BJ (cell line): ENCODE measurements around the gene MRPL2. TPM values are rescaled to one million over a fixed set of nuclear protein-coding genes. Genes with fewer than 3 reads are reported as not detected.

ENCODE experiments used
- CTCF ChIA-PET: fragments of 350-600 bp; formaldehyde crosslinking; extraction: SDS; loops from one replicate; lab custom pipeline; 2021; ENCODE audit warnings: antibody characterized with exemption, inconsistent platforms; lab: Yijun Ruan, JAX
- POLR2A ChIA-PET: fragments of 300-600 bp; sonication (Branson Sonifier 250); formaldehyde crosslinking; extraction: SDS; loops from one replicate; lab custom pipeline; 2021; ENCODE audit warnings: antibody characterized with exemption; lab: Charles Lee
- DNase-seq: peaks from one replicate; pipeline ENCODE4 v3.0.0-alpha.2; 2011; ENCODE audit warnings: low read depth
- H3K27me3 ChIP-seq: 2 replicates; pipeline ENCODE4 v1.6.0; 2011; ENCODE audit warnings: low read length; ENCODE audit not compliant: control insufficient read depth, insufficient read depth
- H3K36me3 ChIP-seq: 2 replicates; pipeline ENCODE4 v1.5.1; 2011; ENCODE audit warnings: low read length; ENCODE audit not compliant: control insufficient read depth, insufficient read depth
- H3K4me3 ChIP-seq: 2 replicates; pipeline ENCODE4 v1.5.1; 2011; ENCODE audit warnings: low read depth, mild to moderate bottlenecking, control low read depth, low read length
- CTCF ChIP-seq: IDR thresholded peaks from 2 replicates; pipeline ENCODE4 v1.5.1; 2011; ENCODE audit warnings: low read depth, mild to moderate bottlenecking, control low read depth, inconsistent platforms, low read length, moderate library complexity; ENCODE audit not compliant: insufficient read depth
- polyA plus RNA-seq: library from polyadenylated mRNA; depleted of rRNA; stranded (reverse); fragments of >200 nt; gene quantifications from 2 replicates; pipeline ENCODE4 v1.2.3, GENCODE V29; 2011

MRPL2 gene
- polyA plus RNA-seq, 1 experiment: 22.8 TPM

GRCh38 chr6:43013097-43013842 is 46.0 kb downstream of the MRPL2 start:
- H3K4me3 ChIP-seq: peak overlapping the region; percentile 97
- H3K27me3 ChIP-seq: no peaks in the 10 kb centered on the region
- ChIA-PET POLR2A (no interaction called here), CTCF (interaction anchor here (0.6 to 2.3 kb wide), 5 partner anchors 10 to 130 kb away, joined by 3 to 5 read pairs (median 5); partner anchors contain the start of gene CUL7)
- TF ChIP-seq CTCF: no peak
- peaks cover 15% of the 10 kb centered on the region for H3K36me3 ChIP-seq
- no peak for DNase-seq

GRCh38 chr6:43012364-43012763 is 46.9 kb downstream of the MRPL2 start:
- POLR2A ChIA-PET: no interaction called here
- peaks cover 10% of the 10 kb centered on the region for H3K36me3 ChIP-seq

GRCh38 chr6:43011207-43011606 is 48.0 kb downstream of the MRPL2 start:
- CTCF ChIA-PET: interaction anchor here (0.8 to 1.6 kb wide), 6 partner anchors 8 to 132 kb away, joined by 3 to 7 read pairs (median 4); partner anchors contain the start of genes PPP2R5D and RRP36
- POLR2A ChIA-PET: interaction anchor here (0.7 kb wide), 1 partner anchor 24 kb away, joined by 3 read pairs; no protein-coding TSS in a partner anchor
- DNase-seq: no peak
- Histone ChIP-seq H3K36me3 (peaks cover 12% of the 10 kb centered on the region), H3K27me3 (no peaks in the 10 kb centered on the region), H3K4me3 (no peak overlapping the region)
- no peak for TF ChIP-seq CTCF

More at GRCh38 chr6:43012364-43012763, 46.9 kb downstream of the MRPL2 start:
- CTCF ChIA-PET: interaction anchor here (0.8 to 2.3 kb wide), 4 partner anchors 13 to 131 kb away, joined by 3 to 5 read pairs (median 4); no protein-coding TSS in a partner anchor
- Histone ChIP-seq H3K27me3 (no peaks in the 10 kb centered on the region), H3K4me3 (no peak overlapping the region; the same call in 1 of the 2 replicates)
- TF ChIP-seq CTCF: no peak
- no peak for DNase-seq

GRCh38 chr6:43009124-43009523 is 50.1 kb downstream of the MRPL2 start:
- DNase-seq: no peak
- Histone ChIP-seq H3K4me3 (no peak overlapping the region), H3K27me3 (no peaks in the 10 kb centered on the region), H3K36me3 (peaks cover 12% of the 10 kb centered on the region)
- ChIA-PET CTCF (interaction anchor here (1.0 to 3.7 kb wide), 3 partner anchors 12 to 134 kb away, joined by 3 to 16 read pairs (median 8); no protein-coding TSS in a partner anchor), POLR2A (no interaction called here)
- TF ChIP-seq CTCF: peak; percentile 59

- ChIA-PET CTCF (interaction anchor here (0.8 to 3.7 kb wide), 4 partner anchors 10 to 106 kb away, joined by 3 to 16 read pairs (median 4); no protein-coding TSS in a partner anchor), POLR2A (no interaction called here)
- no peak for DNase-seq
- TF ChIP-seq CTCF: no peak
- no peaks in the 10 kb centered on the region for H3K27me3 ChIP-seq
- no peak overlapping the region for H3K4me3 ChIP-seq
- peaks cover 10% of the 10 kb centered on the region for H3K36me3 ChIP-seq
These were observed 52.1 kb downstream of the MRPL2 start for GRCh38 chr6:43007126-43007525.
